NCI-H128 (cell line): Measurements from ENCODE around the gene NPIPB13.
"Not testable (repeated sequence)": the region's sequence is repeated elsewhere in the genome, so short reads cannot be mapped to it uniquely, and the experiment has no call there.

Source experiments
- DNase-seq: peaks from one replicate; lab custom pipeline; 2025; ENCODE audit not compliant: unreplicated experiment; lab: John Stamatoyannopoulos, UW

NPIPB13 gene

GRCh38 chr16:30248379-30248778 is at the start of gene NPIPB13:
Gene NPIPB13 (minus strand): TSS chr16:30248479. CDS start chr16:30245573, 2,906 bp downstream.
- not testable (repeated sequence) for DNase-seq

- not testable (repeated sequence) for DNase-seq
Observed at GRCh38 chr16:30282357-30282756, 34.1 kb upstream of the NPIPB13 start.

GRCh38 chr16:30278523-30278922 is 30.2 kb upstream of the NPIPB13 start:
- not testable (repeated sequence) for DNase-seq

- DNase-seq, result not testable (repeated sequence)
Observed at GRCh38 chr16:30217082-30217481, 31.2 kb downstream of the NPIPB13 start.

GRCh38 chr16:30211414-30211813 is 36.9 kb downstream of the NPIPB13 start:
- not testable (repeated sequence) for DNase-seq

- not testable (repeated sequence) for DNase-seq
Observed at GRCh38 chr16:30209032-30209431, 39.2 kb downstream of the NPIPB13 start.

- not testable (repeated sequence) for DNase-seq
Observed at GRCh38 chr16:30207063-30207704, 41.1 kb downstream of the NPIPB13 start.

GRCh38 chr16:30206252-30206651 is 42.0 kb downstream of the NPIPB13 start:
- DNase-seq, result not testable (repeated sequence)

GRCh38 chr16:30205541-30206236 is 42.6 kb downstream of the NPIPB13 start:
- not testable (repeated sequence) for DNase-seq

GRCh38 chr16:30199608-30200343 is 48.5 kb downstream of the NPIPB13 start:
- DNase-seq, result not testable (repeated sequence)

- not testable (repeated sequence) for DNase-seq
Observed at GRCh38 chr16:30199049-30199448, 49.2 kb downstream of the NPIPB13 start, which contains the start of gene SULT1A3. Gene SULT1A3 (plus strand): TSS chr16:30199255. CDS start chr16:30200729, 1,474 bp downstream.
